ENCODE data around the gene SECISBP2.
"Not testable (repeated sequence)": the region's sequence is repeated elsewhere in the genome, so short reads cannot be mapped to it uniquely, and the experiment has no call there.

SECISBP2 gene, protein sequence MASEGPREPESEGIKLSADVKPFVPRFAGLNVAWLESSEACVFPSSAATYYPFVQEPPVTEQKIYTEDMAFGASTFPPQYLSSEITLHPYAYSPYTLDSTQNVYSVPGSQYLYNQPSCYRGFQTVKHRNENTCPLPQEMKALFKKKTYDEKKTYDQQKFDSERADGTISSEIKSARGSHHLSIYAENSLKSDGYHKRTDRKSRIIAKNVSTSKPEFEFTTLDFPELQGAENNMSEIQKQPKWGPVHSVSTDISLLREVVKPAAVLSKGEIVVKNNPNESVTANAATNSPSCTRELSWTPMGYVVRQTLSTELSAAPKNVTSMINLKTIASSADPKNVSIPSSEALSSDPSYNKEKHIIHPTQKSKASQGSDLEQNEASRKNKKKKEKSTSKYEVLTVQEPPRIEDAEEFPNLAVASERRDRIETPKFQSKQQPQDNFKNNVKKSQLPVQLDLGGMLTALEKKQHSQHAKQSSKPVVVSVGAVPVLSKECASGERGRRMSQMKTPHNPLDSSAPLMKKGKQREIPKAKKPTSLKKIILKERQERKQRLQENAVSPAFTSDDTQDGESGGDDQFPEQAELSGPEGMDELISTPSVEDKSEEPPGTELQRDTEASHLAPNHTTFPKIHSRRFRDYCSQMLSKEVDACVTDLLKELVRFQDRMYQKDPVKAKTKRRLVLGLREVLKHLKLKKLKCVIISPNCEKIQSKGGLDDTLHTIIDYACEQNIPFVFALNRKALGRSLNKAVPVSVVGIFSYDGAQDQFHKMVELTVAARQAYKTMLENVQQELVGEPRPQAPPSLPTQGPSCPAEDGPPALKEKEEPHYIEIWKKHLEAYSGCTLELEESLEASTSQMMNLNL

DNA sequence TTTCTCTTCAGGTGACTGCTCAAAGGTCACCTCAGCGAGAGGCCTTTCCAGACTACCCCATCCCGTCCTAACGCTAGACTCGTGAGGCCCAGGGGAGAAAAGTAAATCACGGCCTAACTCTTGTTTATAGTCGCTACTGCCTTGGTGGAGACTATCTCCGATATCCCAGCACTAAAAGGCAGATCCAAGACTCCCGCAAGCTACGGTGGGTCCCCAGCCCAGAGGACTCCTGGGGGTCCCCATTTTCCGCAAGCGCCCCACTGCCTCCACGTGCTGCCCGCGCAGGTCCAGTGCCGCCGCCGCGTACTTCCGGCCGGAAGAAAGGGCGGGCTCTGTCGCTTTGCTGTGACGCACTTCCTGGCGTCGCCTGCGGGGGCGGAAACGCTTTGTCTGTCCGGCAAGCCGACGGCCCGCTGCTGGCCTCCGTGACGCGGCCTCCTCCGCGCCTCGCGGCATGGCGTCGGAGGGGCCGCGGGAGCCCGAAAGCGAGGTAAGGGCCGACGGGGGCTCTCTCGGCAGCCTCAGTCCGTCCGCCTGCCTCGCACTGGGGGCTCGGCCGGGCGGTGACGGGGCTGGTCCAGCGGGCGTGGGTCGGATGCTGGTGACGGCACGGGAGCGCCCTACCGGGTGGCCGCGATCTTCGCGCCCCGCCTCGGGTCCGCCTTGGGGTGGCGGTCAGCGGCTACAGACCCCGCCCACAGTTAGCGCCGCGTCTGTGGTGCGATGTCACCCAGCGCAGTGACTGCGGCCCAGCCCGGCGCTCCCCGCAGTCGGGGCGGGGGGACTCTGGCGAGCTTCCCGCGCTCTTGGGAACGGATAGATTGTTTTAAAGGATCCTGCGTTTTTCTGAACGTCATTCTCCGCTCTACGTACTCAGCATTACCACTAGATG lies at the start of gene SECISBP2:
Gene SECISBP2 (plus strand): TSS at position 378 of the 892 bp plus-strand sequence. CDS start 77 bp downstream, at position 455.
- peaks cover 32 to 42% of the 10 kb centered on the region in 2 donors for H3K4me1 ChIP-seq (ENCODE audit: control insufficient read depth in 1 of 2, insufficient read depth in 2 of 2, low read length in 2 of 2)

DNA sequence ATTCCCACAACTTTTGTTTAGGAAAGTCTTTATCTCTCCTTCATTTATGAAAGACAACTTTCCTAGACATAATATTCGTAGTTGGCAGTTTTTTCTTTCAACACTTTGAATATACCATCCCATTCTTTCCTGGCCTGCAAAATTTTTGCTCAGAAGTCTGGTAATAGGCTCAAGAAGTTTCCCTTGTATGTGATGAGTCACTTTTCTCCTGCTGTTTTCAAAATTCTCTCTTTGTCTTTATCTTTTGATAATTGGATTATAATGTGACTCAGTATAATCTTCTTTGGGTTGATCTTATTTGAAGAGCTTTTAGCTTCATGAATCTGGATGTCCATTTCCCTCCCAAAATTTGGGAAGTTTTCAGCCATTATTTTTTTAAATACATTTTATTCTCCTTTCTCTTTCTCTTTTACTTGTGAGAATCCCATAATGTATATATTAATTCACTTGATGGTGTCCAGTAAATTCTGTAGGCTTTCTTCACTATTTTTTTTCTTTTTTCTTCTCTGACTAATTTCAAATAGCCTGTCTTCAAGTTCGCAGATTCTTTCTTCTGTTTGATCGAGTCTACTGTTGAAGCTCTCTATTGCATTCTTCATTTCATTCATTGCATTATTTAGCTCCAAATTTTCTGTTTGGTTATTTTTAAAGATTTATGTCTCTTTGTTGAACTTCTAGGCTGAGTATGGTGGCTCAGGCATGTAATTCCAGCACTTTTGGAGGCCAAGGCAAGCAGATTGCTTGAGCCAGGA lies 44.6 kb upstream of the SECISBP2 start:
- H3K9ac ChIP-seq (ENCODE audit: low read depth in 1 of 2, low read length in 2 of 2) = no peak overlapping the region

More for the DNA sequence above, at the start of gene SECISBP2:
- peak within 1 kb of the TSS; percentile 84 to 90 for H3K4me3 ChIP-seq (ENCODE audit: low read depth in 1 of 2, low read length in 2 of 2)
- H3K27me3 ChIP-seq (ENCODE audit: control insufficient read depth in 1 of 2, insufficient read depth in 2 of 2, low read length in 2 of 2) = no peaks in the 10 kb centered on the region
- H3K36me3 ChIP-seq (ENCODE audit: control insufficient read depth in 1 of 2, insufficient read depth in 2 of 2, low read length in 2 of 2) = peaks cover 0 to 12% of the 10 kb centered on the region in 2 donors
- H3K9ac ChIP-seq (ENCODE audit: low read depth in 1 of 2, low read length in 2 of 2) = peak within 1 kb of the TSS; percentile 83 to 87
- peak within 1 kb of the TSS; percentile 100 for H3K27ac ChIP-seq (ENCODE audit: low read depth, low read length)
- no peaks in the 10 kb centered on the region for H3K9me3 ChIP-seq (ENCODE audit: control insufficient read depth in 1 of 2, low read length in 2 of 2)

DNA sequence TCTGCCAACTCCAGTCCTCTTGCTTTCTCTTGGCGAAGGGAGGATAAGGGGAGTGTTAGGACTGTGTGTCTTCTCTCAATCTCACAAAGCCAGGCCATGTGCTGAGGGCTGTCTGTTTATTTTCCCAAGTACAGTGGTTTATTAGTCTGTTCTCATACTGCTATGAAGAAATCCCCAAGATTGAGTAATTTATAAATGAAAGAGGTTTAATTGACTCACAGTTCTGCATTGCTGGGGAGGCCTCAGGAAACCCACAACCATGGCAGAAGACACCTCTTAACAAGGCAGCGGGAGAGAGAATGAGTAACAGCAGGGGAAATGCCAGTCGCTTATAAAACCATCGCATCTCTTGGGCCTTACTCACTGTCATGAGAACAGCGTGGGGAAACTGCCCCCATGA lies 43.5 kb upstream of the SECISBP2 start:
- Histone ChIP-seq H3K9ac (ENCODE audit: low read depth in 1 of 2, low read length in 2 of 2) (no peak overlapping the region), H3K27ac (ENCODE audit: low read depth, low read length) (no peak overlapping the region), H3K27me3 (ENCODE audit: control insufficient read depth in 1 of 2, insufficient read depth in 2 of 2, low read length in 2 of 2) (no peaks in the 10 kb centered on the region), H3K4me1 (ENCODE audit: control insufficient read depth in 1 of 2, insufficient read depth in 2 of 2, low read length in 2 of 2) (peaks cover 4% of the 10 kb centered on the region in 2 donors), H3K4me3 (ENCODE audit: low read depth in 1 of 2, low read length in 2 of 2) (no peak overlapping the region), H3K36me3 (ENCODE audit: control insufficient read depth in 1 of 2, insufficient read depth in 2 of 2, low read length in 2 of 2) (no peaks in the 10 kb centered on the region), H3K9me3 (ENCODE audit: control insufficient read depth in 1 of 2, low read length in 2 of 2) (peaks cover 18 to 26% of the 10 kb centered on the region in 2 donors)

More for the DNA sequence above, 44.6 kb upstream of the SECISBP2 start:
- Histone ChIP-seq H3K4me1 (ENCODE audit: control insufficient read depth in 1 of 2, insufficient read depth in 2 of 2, low read length in 2 of 2) (peaks cover 4% of the 10 kb centered on the region in 2 donors), H3K27me3 (ENCODE audit: control insufficient read depth in 1 of 2, insufficient read depth in 2 of 2, low read length in 2 of 2) (no peaks in the 10 kb centered on the region), H3K4me3 (ENCODE audit: low read depth in 1 of 2, low read length in 2 of 2) (no peak overlapping the region), H3K27ac (ENCODE audit: low read depth, low read length) (no peak overlapping the region), H3K9me3 (ENCODE audit: control insufficient read depth in 1 of 2, low read length in 2 of 2) (peaks cover 18 to 26% of the 10 kb centered on the region in 2 donors), H3K36me3 (ENCODE audit: control insufficient read depth in 1 of 2, insufficient read depth in 2 of 2, low read length in 2 of 2) (no peaks in the 10 kb centered on the region)

DNA sequence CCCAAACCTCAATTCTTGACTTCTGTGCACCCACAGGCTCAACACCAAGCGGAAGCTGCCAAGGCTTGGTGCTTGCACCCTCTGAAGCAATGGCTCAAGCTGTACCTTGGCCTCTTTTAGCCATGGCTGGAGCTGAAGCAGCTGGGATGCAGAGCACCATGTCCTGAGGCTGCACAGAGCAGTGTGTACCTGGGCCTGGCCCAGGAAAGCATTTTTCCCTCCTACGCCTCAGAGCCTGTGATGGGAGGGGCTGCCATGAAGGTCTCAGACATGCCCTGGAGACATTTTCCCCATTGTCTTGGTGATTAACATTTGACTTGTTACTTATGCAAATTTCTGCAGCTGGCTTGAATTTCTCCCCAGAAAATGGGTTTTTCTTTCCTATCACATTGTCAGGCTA lies 42.3 kb upstream of the SECISBP2 start:
- not testable (repeated sequence) for H3K4me1 ChIP-seq (ENCODE audit: control insufficient read depth in 1 of 2, insufficient read depth in 2 of 2, low read length in 2 of 2)

DNA sequence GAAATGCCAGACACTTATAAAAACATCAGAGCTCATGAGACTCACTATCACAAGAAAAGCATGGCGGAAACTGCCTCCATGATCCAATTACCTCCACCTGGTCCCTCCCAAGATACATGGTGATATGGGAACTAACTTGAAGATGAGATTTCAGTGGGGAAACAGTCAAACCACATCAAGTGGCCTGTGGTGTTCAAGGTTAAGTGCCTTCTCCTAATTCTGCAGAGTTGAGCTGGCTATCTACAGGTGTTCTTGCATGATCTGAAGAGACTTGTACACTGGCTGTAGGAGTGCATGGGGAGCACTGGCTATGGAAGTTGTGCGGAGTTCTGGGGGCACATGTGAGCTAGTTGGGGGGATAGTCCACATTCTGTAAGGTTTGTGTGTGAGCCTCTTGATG lies 41.3 kb upstream of the SECISBP2 start:
- peaks cover 4% of the 10 kb centered on the region in 2 donors for H3K4me1 ChIP-seq (ENCODE audit: control insufficient read depth in 1 of 2, insufficient read depth in 2 of 2, low read length in 2 of 2)
- no peak overlapping the region for H3K27ac ChIP-seq (ENCODE audit: low read depth, low read length)
- no peaks in the 10 kb centered on the region for H3K36me3 ChIP-seq (ENCODE audit: control insufficient read depth in 1 of 2, insufficient read depth in 2 of 2, low read length in 2 of 2)
- peaks cover 18 to 26% of the 10 kb centered on the region in 2 donors for H3K9me3 ChIP-seq (ENCODE audit: control insufficient read depth in 1 of 2, low read length in 2 of 2)
- no peaks in the 10 kb centered on the region for H3K27me3 ChIP-seq (ENCODE audit: control insufficient read depth in 1 of 2, insufficient read depth in 2 of 2, low read length in 2 of 2)
- no peak overlapping the region for H3K4me3 ChIP-seq (ENCODE audit: low read depth in 1 of 2, low read length in 2 of 2)
- H3K9ac ChIP-seq (ENCODE audit: low read depth in 1 of 2, low read length in 2 of 2) = no peak overlapping the region

More for the DNA sequence above, 42.3 kb upstream of the SECISBP2 start:
- H3K27ac ChIP-seq (ENCODE audit: low read depth, low read length); H3K27me3 ChIP-seq (ENCODE audit: control insufficient read depth in 1 of 2, insufficient read depth in 2 of 2, low read length in 2 of 2); H3K9ac ChIP-seq (ENCODE audit: low read depth in 1 of 2, low read length in 2 of 2); H3K4me3 ChIP-seq (ENCODE audit: low read depth in 1 of 2, low read length in 2 of 2); H3K36me3 ChIP-seq (ENCODE audit: control insufficient read depth in 1 of 2, insufficient read depth in 2 of 2, low read length in 2 of 2): not testable (repeated sequence)
- H3K9me3 ChIP-seq (ENCODE audit: control insufficient read depth in 1 of 2, low read length in 2 of 2) = peaks cover 18 to 26% of the 10 kb centered on the region in 2 donors

DNA sequence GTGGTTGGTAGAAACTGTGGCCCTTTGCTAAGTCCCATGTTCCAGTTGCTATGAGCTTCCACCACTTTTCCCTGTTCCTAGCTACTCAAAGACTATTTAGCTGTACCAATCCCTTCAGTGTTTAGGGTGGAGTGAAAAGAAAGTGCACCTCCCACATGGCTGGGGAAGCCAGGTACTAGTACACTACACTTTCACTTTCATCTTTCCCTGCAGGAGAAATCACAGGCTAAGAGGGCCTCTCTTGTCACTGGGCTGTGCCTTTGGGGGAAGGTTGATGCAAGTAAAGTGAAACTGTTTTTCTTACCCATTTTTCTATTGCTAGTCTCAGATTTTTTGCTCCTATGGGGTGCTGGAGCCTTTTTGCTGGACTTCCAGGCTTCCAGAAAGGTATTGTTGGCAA lies 40.8 kb upstream of the SECISBP2 start:
- Histone ChIP-seq H3K9me3 (ENCODE audit: control insufficient read depth in 1 of 2, low read length in 2 of 2) (peaks cover 15 to 25% of the 10 kb centered on the region in 2 donors), H3K4me3 (ENCODE audit: low read depth in 1 of 2, low read length in 2 of 2) (no peak overlapping the region), H3K27ac (ENCODE audit: low read depth, low read length) (no peak overlapping the region), H3K36me3 (ENCODE audit: control insufficient read depth in 1 of 2, insufficient read depth in 2 of 2, low read length in 2 of 2) (no peaks in the 10 kb centered on the region), H3K4me1 (ENCODE audit: control insufficient read depth in 1 of 2, insufficient read depth in 2 of 2, low read length in 2 of 2) (peaks cover 4% of the 10 kb centered on the region in 2 donors), H3K27me3 (ENCODE audit: control insufficient read depth in 1 of 2, insufficient read depth in 2 of 2, low read length in 2 of 2) (no peaks in the 10 kb centered on the region), H3K9ac (ENCODE audit: low read depth in 1 of 2, low read length in 2 of 2) (no peak overlapping the region)

DNA sequence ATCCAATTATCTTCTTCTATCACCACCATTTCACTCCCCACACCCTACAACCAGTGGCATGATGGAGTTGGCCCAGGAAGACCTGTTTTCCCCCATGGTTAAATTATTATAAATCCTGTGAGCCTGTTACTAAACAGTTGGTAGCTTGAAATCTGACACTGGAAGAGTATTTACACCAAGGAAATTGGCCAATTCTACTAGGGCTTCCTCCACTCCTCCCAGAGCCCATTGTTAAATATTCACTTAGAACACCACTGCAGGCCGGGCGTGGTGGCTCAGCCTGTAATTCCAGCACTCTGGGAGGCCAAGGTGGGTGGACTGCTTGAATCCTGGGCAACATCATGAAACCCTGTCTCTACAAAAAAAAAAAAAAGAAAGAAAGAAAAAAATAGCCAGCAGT lies 39.7 kb upstream of the SECISBP2 start:
- H3K9me3 ChIP-seq (ENCODE audit: control insufficient read depth in 1 of 2, low read length in 2 of 2) = peaks cover 13 to 17% of the 10 kb centered on the region in 2 donors
- H3K36me3 ChIP-seq (ENCODE audit: control insufficient read depth in 1 of 2, insufficient read depth in 2 of 2, low read length in 2 of 2) = no peaks in the 10 kb centered on the region
- no peak overlapping the region for H3K27ac ChIP-seq (ENCODE audit: low read depth, low read length)
- H3K9ac ChIP-seq (ENCODE audit: low read depth in 1 of 2, low read length in 2 of 2) = no peak overlapping the region
- H3K4me3 ChIP-seq (ENCODE audit: low read depth in 1 of 2, low read length in 2 of 2) = no peak overlapping the region
- H3K27me3 ChIP-seq (ENCODE audit: control insufficient read depth in 1 of 2, insufficient read depth in 2 of 2, low read length in 2 of 2) = no peaks in the 10 kb centered on the region
- H3K4me1 ChIP-seq (ENCODE audit: control insufficient read depth in 1 of 2, insufficient read depth in 2 of 2, low read length in 2 of 2) = peaks cover 4% of the 10 kb centered on the region in 2 donors

DNA sequence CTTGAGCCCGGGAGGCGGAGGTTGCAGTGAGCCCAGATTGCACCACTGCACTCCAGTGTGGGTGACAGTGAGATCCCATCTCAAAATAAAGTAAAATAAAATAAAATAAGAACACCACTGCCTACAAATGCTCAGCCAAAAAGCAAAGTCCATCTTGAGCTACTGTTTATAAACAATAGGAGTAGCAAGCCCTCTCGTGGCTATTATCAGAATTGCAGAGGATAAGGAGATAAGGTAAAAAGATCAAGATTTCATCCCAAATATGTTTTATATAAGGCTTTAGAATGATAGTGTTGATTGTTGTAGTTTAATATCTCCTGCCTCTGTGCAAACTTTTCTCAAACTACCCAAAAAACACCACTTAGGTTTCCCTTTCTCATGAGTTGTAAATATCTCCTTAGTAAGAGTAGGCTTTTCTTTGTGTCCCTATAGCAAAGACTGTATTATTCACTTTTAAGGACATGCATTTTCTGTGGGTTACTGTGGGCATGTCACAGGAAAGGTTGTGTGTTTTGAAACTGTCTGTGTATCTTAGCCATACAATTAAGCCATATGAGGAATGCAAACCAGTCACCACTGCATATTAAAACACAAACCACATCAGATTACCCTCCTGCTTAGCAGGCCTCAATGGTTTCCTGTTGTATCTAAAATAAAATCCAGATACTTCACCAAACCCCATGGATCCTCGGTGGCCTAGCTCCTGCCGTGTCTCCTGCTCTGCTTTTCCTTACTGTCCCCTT lies 39.1 kb upstream of the SECISBP2 start:
- H3K9me3 ChIP-seq (ENCODE audit: control insufficient read depth in 1 of 2, low read length in 2 of 2) = peaks cover 9 to 11% of the 10 kb centered on the region in 2 donors
- H3K36me3 ChIP-seq (ENCODE audit: control insufficient read depth in 1 of 2, insufficient read depth in 2 of 2, low read length in 2 of 2) = no peaks in the 10 kb centered on the region
- no peaks in the 10 kb centered on the region for H3K27me3 ChIP-seq (ENCODE audit: control insufficient read depth in 1 of 2, insufficient read depth in 2 of 2, low read length in 2 of 2)
- no peak overlapping the region for H3K4me3 ChIP-seq (ENCODE audit: low read depth in 1 of 2, low read length in 2 of 2)
- peaks cover 4% of the 10 kb centered on the region in 2 donors for H3K4me1 ChIP-seq (ENCODE audit: control insufficient read depth in 1 of 2, insufficient read depth in 2 of 2, low read length in 2 of 2)
- H3K9ac ChIP-seq (ENCODE audit: low read depth in 1 of 2, low read length in 2 of 2) = no peak overlapping the region
- no peak overlapping the region for H3K27ac ChIP-seq (ENCODE audit: low read depth, low read length)
